PC-3 (cell line): ENCODE data around the gene LRRC28. TPM values are rescaled to one million over a fixed set of nuclear protein-coding genes. Genes with fewer than 3 reads are reported as not detected.

Experiments used
- ATAC-seq: fragments of 200-7000 bp; cut with Tn5 transposase; 2 replicates; pipeline ENCODE4 v1.9.1; 2020; ENCODE audit warnings: mild to moderate bottlenecking, moderate library complexity
- BruUV-seq: library from RNA; stranded (reverse); fragments of 400-500 nt; replicated peaks from 2 replicates; lab custom pipeline; 2021; lab: Mats Ljungman, UMichigan
- CTCF ChIA-PET: fragments of 300-600 bp; sonication (Branson Sonifier 250); formaldehyde crosslinking; loops from one replicate; lab custom pipeline; 2022; ENCODE audit warnings: antibody characterized with exemption; lab: Charles Lee
- POLR2A ChIA-PET: fragments of 300-600 bp; sonication (Branson Sonifier 250); formaldehyde crosslinking; loops from one replicate; lab custom pipeline; 2022; ENCODE audit warnings: antibody characterized with exemption; ENCODE audit not compliant: unreplicated experiment; lab: Charles Lee
- DNase-seq: peaks from one replicate; pipeline ENCODE4 v3.0.0-alpha.2; 2015
- H2AFZ ChIP-seq: fragments of 300-600 bp; sonication (generic); 2 replicates; pipeline ENCODE4 v1.6.0; 2016; ENCODE audit warnings: antibody characterized with exemption, low read length
- H3F3A ChIP-seq: fragments of 300-600 bp; sonication (generic); one replicate; pipeline ENCODE4 v1.6.0; 2017; ENCODE audit warnings: antibody characterized with exemption, low read length, control low read depth, mild to moderate bottlenecking; ENCODE audit not compliant: unreplicated experiment
- H3K27ac ChIP-seq: fragments of 300-600 bp; sonication (generic); 2 replicates; pipeline ENCODE4 v1.5.1; 2016; ENCODE audit warnings: mild to moderate bottlenecking, low read length
- H3K27me3 ChIP-seq: fragments of 300-600 bp; sonication (generic); 2 replicates; pipeline ENCODE4 v1.6.1; 2016; ENCODE audit warnings: low read length, mixed read lengths
- H3K36me3 ChIP-seq: fragments of 300-600 bp; sonication (generic); 2 replicates; pipeline ENCODE4 v1.6.1; 2016; ENCODE audit warnings: low read depth, mixed run types, low read length, mixed read lengths
- H3K4me1 ChIP-seq: fragments of 300-600 bp; sonication (generic); 2 replicates; pipeline ENCODE4 v1.5.1; 2016; ENCODE audit warnings: low read length; ENCODE audit not compliant: insufficient read depth
- H3K4me2 ChIP-seq: fragments of 300-600 bp; sonication (generic); 2 replicates; pipeline ENCODE4 v1.6.0; 2016; ENCODE audit warnings: low read length
- H3K4me3 ChIP-seq: fragments of 300-600 bp; sonication (generic); 2 replicates; pipeline ENCODE4 v1.5.1; 2016; ENCODE audit warnings: mild to moderate bottlenecking, low read length, mixed read lengths
- H3K79me2 ChIP-seq: fragments of 300-600 bp; sonication (generic); 2 replicates; pipeline ENCODE4 v1.6.1; 2017; ENCODE audit warnings: low read length, mixed read lengths
- H3K9ac ChIP-seq: fragments of 300-600 bp; sonication (generic); 2 replicates; pipeline ENCODE4 v1.6.0; 2016; ENCODE audit warnings: mild to moderate bottlenecking, low read length
- H3K9me2 ChIP-seq: fragments of 300-600 bp; sonication (generic); replicated peaks from 2 replicates; pipeline ENCODE4 v1.6.1; 2016; ENCODE audit warnings: mixed run types, low read length, mixed read lengths
- H3K9me3 ChIP-seq: fragments of 300-600 bp; sonication (generic); 2 replicates; pipeline ENCODE4 v1.6.1; 2016; ENCODE audit warnings: low read length, mixed read lengths
- H4K20me1 ChIP-seq: fragments of 300-600 bp; sonication (generic); 2 replicates; pipeline ENCODE4 v1.6.1; 2016; ENCODE audit warnings: low read length, mixed read lengths
- CTCF ChIP-seq: fragments of 300-600 bp; sonication (generic); conservative IDR thresholded peaks from 2 replicates; pipeline ENCODE4 v1.5.1; 2017; ENCODE audit warnings: antibody characterized with exemption, low read depth, mild to moderate bottlenecking, low read length
- EZH2 ChIP-seq: fragments of 300-600 bp; sonication (generic); IDR thresholded peaks from one replicate; pipeline ENCODE4 v1.6.1; 2017; ENCODE audit warnings: antibody characterized with exemption, mild to moderate bottlenecking, low read length; ENCODE audit not compliant: unreplicated experiment
- EZH2phosphoT487 ChIP-seq: fragments of 300-600 bp; sonication (generic); IDR thresholded peaks from 2 replicates; pipeline ENCODE4 v1.6.1; 2018; ENCODE audit warnings: mild to moderate bottlenecking, antibody characterized with exemption, low read length, borderline replicate concordance
- intact Hi-C: fragments of 100-400 bp; cut with micrococcal nuclease; formaldehyde crosslinking; loops from 2 replicates; pipeline ENCODE4 v1.9.0; 2023
- total RNA-seq: library from RNA; depleted of rRNA; stranded (reverse); fragments of >200 nt; gene quantifications from 2 replicates; pipeline ENCODE4 v1.2.3, GENCODE V29; 2014

Gene LRRC28
- total RNA-seq, 1 experiment from 2014 or later, result 10.6 TPM

GRCh38 chr15:99207672-99208071, 43.6 kb upstream of the LRRC28 start:
- CTCF ChIA-PET, result no interaction called here
- H3K27ac ChIP-seq, result no peak overlapping the region
- no peaks in the 10 kb centered on the region for H3K27me3 ChIP-seq
- ATAC-seq (no peak), DNase-seq (no peak)
- TF ChIP-seq EZH2 (no peak), EZH2phosphoT487 (no peak), CTCF (no peak)
- H3K9me2 ChIP-seq, result no peaks in the 10 kb centered on the region
- no peaks in the 10 kb centered on the region for H3F3A ChIP-seq
- no peaks in the 10 kb centered on the region for H3K36me3 ChIP-seq
- H2AFZ ChIP-seq, result no peak overlapping the region
- no peak overlapping the region for H3K4me2 ChIP-seq
- H3K79me2 ChIP-seq, result no peaks in the 10 kb centered on the region
- intact Hi-C loops, result no loop called here
- H3K9me3 ChIP-seq, result no peaks in the 10 kb centered on the region
- no peak overlapping the region for H3K9ac ChIP-seq
- no peaks in the 10 kb centered on the region for H3K4me1 ChIP-seq
- no TSS peak for BruUV-seq
- POLR2A ChIA-PET, result no interaction called here
- no peak overlapping the region for H3K4me3 ChIP-seq
- no peaks in the 10 kb centered on the region for H4K20me1 ChIP-seq

- no peak for ATAC-seq
- intact Hi-C loops, result no loop called here
- no TSS peak for BruUV-seq
- Histone ChIP-seq H3K36me3 (no peaks in the 10 kb centered on the region), H4K20me1 (no peaks in the 10 kb centered on the region), H3K4me3 (no peak overlapping the region), H3K79me2 (no peaks in the 10 kb centered on the region), H3K27me3 (no peaks in the 10 kb centered on the region), H3K9ac (no peak overlapping the region), H3K9me2 (no peaks in the 10 kb centered on the region), H3F3A (no peaks in the 10 kb centered on the region), H3K4me1 (no peaks in the 10 kb centered on the region), H3K9me3 (no peaks in the 10 kb centered on the region), H2AFZ (no peak overlapping the region), H3K27ac (no peak overlapping the region), H3K4me2 (no peak overlapping the region)
- POLR2A ChIA-PET, result no interaction called here
- TF ChIP-seq CTCF, result no peak
- TF ChIP-seq EZH2phosphoT487, result no peak
- no peak for TF ChIP-seq EZH2
- no peak for DNase-seq
- CTCF ChIA-PET, result no interaction called here
Measured at GRCh38 chr15:99209326-99209725, 42.0 kb upstream of the LRRC28 start.

GRCh38 chr15:99210334-99210733, 40.9 kb upstream of the LRRC28 start:
- CTCF ChIA-PET, result no interaction called here
- intact Hi-C loops, result no loop called here
- DNase-seq, result no peak
- no peak for TF ChIP-seq EZH2phosphoT487
- no peak for TF ChIP-seq EZH2
- TF ChIP-seq CTCF, result no peak
- no TSS peak for BruUV-seq
- H3K4me2 ChIP-seq, result no peak overlapping the region
- H3K9me2 ChIP-seq, result no peaks in the 10 kb centered on the region
- no peaks in the 10 kb centered on the region for H3K36me3 ChIP-seq
- no peak for ATAC-seq
- H3K4me1 ChIP-seq, result no peaks in the 10 kb centered on the region
- no peaks in the 10 kb centered on the region for H3K79me2 ChIP-seq
- H3F3A ChIP-seq, result no peaks in the 10 kb centered on the region
- H3K9me3 ChIP-seq, result no peaks in the 10 kb centered on the region
- H3K27ac ChIP-seq, result no peak overlapping the region
- no peak overlapping the region for H2AFZ ChIP-seq
- no peak overlapping the region for H3K9ac ChIP-seq
- H3K4me3 ChIP-seq, result no peak overlapping the region
- H4K20me1 ChIP-seq, result no peaks in the 10 kb centered on the region
- POLR2A ChIA-PET, result no interaction called here
- H3K27me3 ChIP-seq, result no peaks in the 10 kb centered on the region
